Right forelimb (tissue), 1 donor: ENCODE data around the gene CCDC88A.
A peak's percentile ranks its signal among the peaks of the same experiment; 100 is the strongest.
"Not testable (repeated sequence)": the region's sequence is repeated elsewhere in the genome, so short reads cannot be mapped to it uniquely, and the experiment has no call there.

Experiments used
- DNase-seq: peaks from one replicate; pipeline ENCODE4 v3.0.0-alpha.2; 2018

Gene CCDC88A, protein sequence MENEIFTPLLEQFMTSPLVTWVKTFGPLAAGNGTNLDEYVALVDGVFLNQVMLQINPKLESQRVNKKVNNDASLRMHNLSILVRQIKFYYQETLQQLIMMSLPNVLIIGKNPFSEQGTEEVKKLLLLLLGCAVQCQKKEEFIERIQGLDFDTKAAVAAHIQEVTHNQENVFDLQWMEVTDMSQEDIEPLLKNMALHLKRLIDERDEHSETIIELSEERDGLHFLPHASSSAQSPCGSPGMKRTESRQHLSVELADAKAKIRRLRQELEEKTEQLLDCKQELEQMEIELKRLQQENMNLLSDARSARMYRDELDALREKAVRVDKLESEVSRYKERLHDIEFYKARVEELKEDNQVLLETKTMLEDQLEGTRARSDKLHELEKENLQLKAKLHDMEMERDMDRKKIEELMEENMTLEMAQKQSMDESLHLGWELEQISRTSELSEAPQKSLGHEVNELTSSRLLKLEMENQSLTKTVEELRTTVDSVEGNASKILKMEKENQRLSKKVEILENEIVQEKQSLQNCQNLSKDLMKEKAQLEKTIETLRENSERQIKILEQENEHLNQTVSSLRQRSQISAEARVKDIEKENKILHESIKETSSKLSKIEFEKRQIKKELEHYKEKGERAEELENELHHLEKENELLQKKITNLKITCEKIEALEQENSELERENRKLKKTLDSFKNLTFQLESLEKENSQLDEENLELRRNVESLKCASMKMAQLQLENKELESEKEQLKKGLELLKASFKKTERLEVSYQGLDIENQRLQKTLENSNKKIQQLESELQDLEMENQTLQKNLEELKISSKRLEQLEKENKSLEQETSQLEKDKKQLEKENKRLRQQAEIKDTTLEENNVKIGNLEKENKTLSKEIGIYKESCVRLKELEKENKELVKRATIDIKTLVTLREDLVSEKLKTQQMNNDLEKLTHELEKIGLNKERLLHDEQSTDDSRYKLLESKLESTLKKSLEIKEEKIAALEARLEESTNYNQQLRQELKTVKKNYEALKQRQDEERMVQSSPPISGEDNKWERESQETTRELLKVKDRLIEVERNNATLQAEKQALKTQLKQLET (N-terminal part only)

GRCh38 chr2:55419679-55420438, at the start of gene CCDC88A:
Gene CCDC88A (minus strand): TSS chr2:55419856. CDS start chr2:55419079, 777 bp downstream.
- DNase-seq: peak; percentile 100

GRCh38 chr2:55461679-55462078, 42.0 kb upstream of the CCDC88A start:
- no peak for DNase-seq

GRCh38 chr2:55460562-55460961, 40.9 kb upstream of the CCDC88A start:
- no peak for DNase-seq

- DNase-seq: no peak
Measured at GRCh38 chr2:55459714-55460274, 40.1 kb upstream of the CCDC88A start.

GRCh38 chr2:55459279-55459678, 39.6 kb upstream of the CCDC88A start:
- DNase-seq: no peak

DNA sequence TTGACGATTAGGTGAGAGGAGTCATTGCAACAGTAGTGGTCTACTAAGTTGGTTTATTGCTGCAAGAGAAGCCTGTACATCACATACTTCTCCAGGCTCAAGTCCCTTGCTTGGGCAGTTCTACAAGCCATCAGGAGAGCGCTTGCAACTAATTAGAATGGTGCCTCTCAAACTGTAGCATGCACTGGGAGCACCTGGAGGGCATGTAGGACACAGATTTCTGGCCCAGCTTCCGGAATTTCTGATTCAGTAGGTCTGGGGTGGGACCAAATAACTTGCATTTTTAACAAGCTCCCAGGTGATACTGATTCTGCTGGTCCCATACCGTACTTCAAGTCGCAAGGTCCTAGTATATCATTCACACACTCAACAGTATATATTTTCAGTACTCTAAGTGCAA, 34.5 kb upstream of the CCDC88A start:
- no peak for DNase-seq

GRCh38 chr2:55452879-55453278, 33.2 kb upstream of the CCDC88A start:
- DNase-seq: no peak

- peak; percentile 50 for DNase-seq
Measured at GRCh38 chr2:55451699-55452098, 32.0 kb upstream of the CCDC88A start.

DNA sequence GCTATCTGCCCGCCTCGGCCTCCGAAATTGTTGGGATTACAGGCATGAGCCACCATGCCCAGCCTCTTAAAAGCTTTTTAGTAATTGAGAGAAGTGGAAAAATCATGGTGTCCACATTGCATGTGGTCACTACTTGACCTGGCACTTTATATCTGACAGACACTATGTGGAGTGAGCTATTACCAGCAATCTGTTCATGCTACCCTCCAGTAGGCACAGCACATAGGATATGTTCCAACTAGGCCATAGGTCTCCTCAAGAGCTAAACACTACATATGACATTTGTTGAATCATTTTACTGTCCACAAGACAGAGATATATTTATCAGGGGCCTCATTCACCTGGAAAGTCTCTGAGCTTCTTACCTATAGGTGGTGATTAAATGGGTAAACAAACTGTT, 30.4 kb upstream of the CCDC88A start:
- DNase-seq: not testable (repeated sequence)

DNA sequence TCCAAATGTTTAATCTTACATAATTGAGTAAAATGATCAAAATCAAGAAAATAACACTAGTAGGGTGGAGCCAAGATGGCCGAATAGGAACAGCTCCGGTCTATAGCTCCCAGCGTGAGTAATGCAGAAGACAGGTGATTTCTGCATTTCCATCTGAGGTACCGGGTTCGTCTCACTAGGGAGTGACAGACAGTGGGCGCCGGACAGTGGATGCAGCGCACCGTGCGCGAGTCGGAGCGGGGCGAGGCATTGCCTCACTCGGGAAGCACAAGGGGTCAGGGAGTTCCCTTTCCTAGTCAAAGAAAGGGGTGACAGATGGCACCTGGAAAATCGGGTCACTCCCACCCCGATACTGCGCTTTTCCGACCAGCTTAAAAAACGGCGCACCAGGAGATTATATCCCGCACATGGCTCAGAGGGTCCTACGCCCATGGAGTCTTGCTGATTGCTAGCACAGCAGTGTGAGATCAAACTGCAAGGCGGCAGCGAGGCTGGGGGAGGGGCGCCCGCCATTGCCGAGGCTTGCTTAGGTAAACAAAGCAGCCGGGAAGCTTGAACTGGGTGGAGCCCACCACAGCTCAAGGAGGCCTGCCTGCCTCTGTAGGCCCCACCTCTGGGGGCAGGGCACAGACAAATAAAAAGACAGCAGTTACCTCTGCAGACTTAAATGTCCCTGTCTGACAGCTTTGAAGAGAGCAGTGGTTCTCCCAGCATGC, 22.5 kb upstream of the CCDC88A start:
- not testable (repeated sequence) for DNase-seq

GRCh38 chr2:55441280-55441892, 21.7 kb upstream of the CCDC88A start:
- no peak for DNase-seq

GRCh38 chr2:55439101-55439397, 19.4 kb upstream of the CCDC88A start:
- DNase-seq: no peak

- no peak for DNase-seq
Measured at GRCh38 chr2:55438391-55439100, 18.9 kb upstream of the CCDC88A start.

DNA sequence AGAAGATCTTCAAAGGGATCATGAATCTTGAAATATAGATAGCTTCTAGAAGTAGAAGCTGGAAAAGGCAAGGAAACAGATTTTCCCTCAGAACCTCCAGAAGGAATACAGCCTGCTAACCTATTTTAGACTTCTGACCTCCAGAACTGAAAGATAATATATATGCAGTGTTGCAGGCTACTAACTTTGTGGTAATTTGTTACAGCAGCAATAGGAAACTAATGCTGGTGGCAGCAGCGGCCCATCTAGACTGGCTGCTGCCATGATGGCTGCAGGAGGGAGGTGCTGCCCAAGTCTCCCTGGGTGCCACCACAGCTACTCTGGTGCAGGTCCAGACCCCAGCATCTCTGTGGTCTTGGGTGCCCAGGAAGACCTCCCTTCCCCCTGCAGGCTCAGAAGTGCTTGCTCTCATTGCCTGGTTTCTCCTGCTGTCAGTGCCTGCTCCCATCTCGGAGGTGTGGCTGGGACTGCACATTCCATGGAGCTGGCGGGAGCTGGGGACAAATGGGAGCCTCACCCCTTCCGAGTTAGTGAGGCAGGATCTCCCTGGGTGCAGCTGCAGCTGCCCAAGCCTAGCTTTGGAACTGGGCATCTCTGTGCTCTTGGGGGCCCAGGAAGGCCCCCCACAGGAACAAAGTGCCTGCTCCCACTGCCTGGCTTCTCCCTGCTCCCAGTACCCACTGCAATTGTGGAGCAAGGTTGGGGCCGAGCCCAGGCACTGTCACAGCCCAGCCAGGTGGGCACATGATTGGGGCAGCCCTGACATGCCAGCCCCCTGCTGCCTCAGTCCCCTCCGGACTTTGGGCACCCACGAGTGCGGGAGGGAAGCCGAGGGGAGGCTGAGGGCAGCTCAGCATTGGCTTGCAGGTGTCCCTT, 18.1 kb upstream of the CCDC88A start:
- no peak for DNase-seq

- no peak for DNase-seq
Measured at GRCh38 chr2:55431982-55432627, 12.4 kb upstream of the CCDC88A start.

- no peak for DNase-seq
Measured at GRCh38 chr2:55430211-55430975, 10.7 kb upstream of the CCDC88A start.

GRCh38 chr2:55428258-55428657, 8.6 kb upstream of the CCDC88A start:
- no peak for DNase-seq

- DNase-seq: no peak
Measured at GRCh38 chr2:55425431-55425831, 5.8 kb upstream of the CCDC88A start.
